A549 (cell line): ENCODE measurements around the gene CACUL1. TPM values are rescaled to one million over a fixed set of nuclear protein-coding genes. Genes with fewer than 3 reads are reported as not detected.
"Not testable (repeated sequence)": the region's sequence is repeated elsewhere in the genome, so short reads cannot be mapped to it uniquely, and the experiment has no call there.

ENCODE experiments used
- ATAC-seq, 2 experiments: fragments of 200-7000 bp in 1 of 2; fragments of >200 bp in 1 of 2; cut with Nextera tagmentation in 1 of 2; cut with Tn5 transposase in 1 of 2; 3 replicates each; pipeline versions ENCODE4 v1.8.0 to v1.9.1; 2018 to 2020; ENCODE audit warnings: mild to moderate bottlenecking in 1 of 2, moderate library complexity in 1 of 2
- CTCF ChIA-PET: fragments of 300-600 bp; sonication (Branson Sonifier 250); formaldehyde crosslinking; extraction: SDS; loops from one replicate; lab custom pipeline; 2021; ENCODE audit warnings: antibody characterized with exemption, inconsistent platforms; lab: Yijun Ruan, JAX
- POLR2A ChIA-PET: fragments of 350-600 bp; formaldehyde crosslinking; extraction: SDS; loops from one replicate; lab custom pipeline; 2021; ENCODE audit warnings: antibody characterized with exemption, inconsistent platforms; lab: Yijun Ruan, JAX
- DNase-seq, 2 experiments: peaks; one replicate each; pipeline versions ENCODE4 v3.0.0 to v3.0.0-alpha.2; 2011 to 2016; ENCODE audit warnings: low read depth in 1 of 2, low spot score in 1 of 2
- FAIRE-seq: peaks from 2 replicates; lab custom pipeline; 2011; peaks lifted over from hg19 to GRCh38; lab: Jason Lieb, UNC
- H3K27ac ChIP-seq, 2 experiments: fragments of >200 bp; sonication (Bioruptor Twin); formaldehyde crosslinking; 3 replicates each; pipeline ENCODE4 v1.5.1; 2016 to 2017
- H3K4me1 ChIP-seq: fragments of >200 bp; sonication (Bioruptor Twin); formaldehyde crosslinking; 3 replicates; pipeline ENCODE4 v1.6.1; 2016
- H3K4me2 ChIP-seq: fragments of >200 bp; sonication (Bioruptor Twin); formaldehyde crosslinking; 3 replicates; pipeline ENCODE4 v1.6.1; 2016
- H3K4me3 ChIP-seq: fragments of >200 bp; sonication (Bioruptor Twin); formaldehyde crosslinking; 3 replicates; pipeline ENCODE4 v1.5.1; 2016
- H3K9me3 ChIP-seq: fragments of >200 bp; sonication (Bioruptor Twin); formaldehyde crosslinking; 3 replicates; pipeline ENCODE4 v1.6.1; 2016
- CBX2 ChIP-seq: fragments of 200-600 bp; sonication (generic); IDR thresholded peaks from 2 replicates; pipeline ENCODE4 v1.6.1; 2016; ENCODE audit warnings: low read depth, mild to moderate bottlenecking, borderline replicate concordance
- CBX8 ChIP-seq: fragments of 200-600 bp; sonication (generic); IDR thresholded peaks from 2 replicates; pipeline ENCODE4 v1.6.1; 2016
- CEBPB ChIP-seq, 2 experiments: fragments of >200 bp in 1 of 2; sonication (Bioruptor Twin) in 1 of 2; formaldehyde crosslinking in 1 of 2; IDR thresholded peaks; 2 replicates each; pipeline ENCODE4 v1.6.1; 2012 to 2016
- CHD2 ChIP-seq: fragments of 150-350 bp; IDR thresholded peaks from 2 replicates; pipeline ENCODE4 v1.6.1; 2014; ENCODE audit warnings: low read length; ENCODE audit not compliant: partially characterized antibody
- EHF ChIP-seq: fragments of 250-450 bp; sonication (Bioruptor Pico); IDR thresholded peaks from 2 replicates; pipeline ENCODE4 v1.5.0; 2020; ENCODE audit warnings: mild to moderate bottlenecking
- EP300 ChIP-seq, 2 experiments: fragments of >200 bp; sonication (Bioruptor Twin); formaldehyde crosslinking; IDR thresholded peaks; 2 replicates in 1 of 2; 3 replicates in 1 of 2; pipeline ENCODE4 v1.6.1; 2016 to 2017
- ESRRA ChIP-seq: fragments of 150-350 bp; IDR thresholded peaks from 2 replicates; pipeline ENCODE4 v1.6.1; 2014; ENCODE audit warnings: mild to moderate bottlenecking, low read length, borderline replicate concordance
- MAFK ChIP-seq: fragments of 450-650 bp; IDR thresholded peaks from 2 replicates; pipeline ENCODE4 v1.6.1; 2014; ENCODE audit not compliant: partially characterized antibody
- MAZ ChIP-seq: fragments of 150-350 bp; IDR thresholded peaks from 2 replicates; pipeline ENCODE4 v1.6.1; 2014; ENCODE audit warnings: antibody characterized with exemption, low read depth, low read length, borderline replicate concordance
- MYC ChIP-seq: IDR thresholded peaks from 2 replicates; pipeline ENCODE4 v1.6.1; 2012; ENCODE audit warnings: mild to moderate bottlenecking, inconsistent platforms, low read length, improper control_type of control experiment, borderline replicate concordance
- NPAS2 ChIP-seq: fragments of 250-450 bp; sonication (Bioruptor Pico); IDR thresholded peaks from 2 replicates; pipeline ENCODE4 v1.8.0; 2022; ENCODE audit warnings: mild to moderate bottlenecking, moderate library complexity, borderline replicate concordance
- NR3C1 ChIP-seq: fragments of >200 bp; sonication (Bioruptor Twin); formaldehyde crosslinking; IDR thresholded peaks from 3 replicates; pipeline ENCODE4 v1.6.1; 2017
- RAD21 ChIP-seq, 2 experiments: fragments of >200 bp in 1 of 2; sonication (Bioruptor Twin) in 1 of 2; formaldehyde crosslinking in 1 of 2; IDR thresholded peaks in 1 of 2; conservative IDR thresholded peaks in 1 of 2; 2 replicates in 1 of 2; 3 replicates in 1 of 2; pipeline ENCODE4 v1.6.1; 2012 to 2018; ENCODE audit warnings: inconsistent platforms in 1 of 2
- RCOR1 ChIP-seq: fragments of 150-350 bp; IDR thresholded peaks from 2 replicates; pipeline ENCODE4 v1.6.1; 2014; ENCODE audit warnings: antibody characterized with exemption, low read length, low read depth
- RFX5 ChIP-seq: fragments of 450-650 bp; IDR thresholded peaks from 2 replicates; pipeline ENCODE4 v1.7.1; 2014; ENCODE audit warnings: antibody characterized with exemption, mild to moderate bottlenecking, moderate library complexity
- SMC3 ChIP-seq: fragments of >200 bp; sonication (Bioruptor Twin); formaldehyde crosslinking; IDR thresholded peaks from 3 replicates; pipeline ENCODE4 v1.6.1; 2018; ENCODE audit warnings: inconsistent platforms
- SREBF2 ChIP-seq: fragments of 450-650 bp; IDR thresholded peaks from 2 replicates; pipeline ENCODE4 v1.6.1; 2014; ENCODE audit warnings: mild to moderate bottlenecking, moderate library complexity
- ZNF302 ChIP-seq: fragments of 250-450 bp; sonication (Bioruptor Pico); IDR thresholded peaks from 2 replicates; pipeline ENCODE4 v1.9.0; 2021; ENCODE audit warnings: inconsistent platforms, mild to moderate bottlenecking, moderate library complexity
- WGBS: methylation state at CpG from one replicate; pipeline ENCODE4 v1.1.6; 2017; ENCODE audit errors: missing lambda C conversion rate; 5-methylcytosine and 5-hydroxymethylcytosine counted together
- polyA plus RNA-seq, 4 experiments: library from polyadenylated mRNA; depleted of rRNA in 3 of 4; stranded (reverse); fragments of >200 nt; fragmentation: RNase III in 1 of 4; extraction: RNeasy Plus Mini Kit Qiagen cat#74134 plus additional on column Dnase treatment in 1 of 4; gene quantifications; 2 replicates in 3 of 4; 3 replicates in 1 of 4; pipeline ENCODE4 v1.2.3, GENCODE V29; 2011 to 2017
- TF ChIP-seq, protein P1 (sequence below): fragments of 150-350 bp; IDR thresholded peaks from 2 replicates; pipeline ENCODE4 v1.6.1; 2014; ENCODE audit warnings: low read depth, mild to moderate bottlenecking, low read length

CACUL1 gene
- polyA plus RNA-seq, 2 of the 4 experiments (the other 2 are of a cell fraction), result 8.7 to 15.6 TPM

DNA sequence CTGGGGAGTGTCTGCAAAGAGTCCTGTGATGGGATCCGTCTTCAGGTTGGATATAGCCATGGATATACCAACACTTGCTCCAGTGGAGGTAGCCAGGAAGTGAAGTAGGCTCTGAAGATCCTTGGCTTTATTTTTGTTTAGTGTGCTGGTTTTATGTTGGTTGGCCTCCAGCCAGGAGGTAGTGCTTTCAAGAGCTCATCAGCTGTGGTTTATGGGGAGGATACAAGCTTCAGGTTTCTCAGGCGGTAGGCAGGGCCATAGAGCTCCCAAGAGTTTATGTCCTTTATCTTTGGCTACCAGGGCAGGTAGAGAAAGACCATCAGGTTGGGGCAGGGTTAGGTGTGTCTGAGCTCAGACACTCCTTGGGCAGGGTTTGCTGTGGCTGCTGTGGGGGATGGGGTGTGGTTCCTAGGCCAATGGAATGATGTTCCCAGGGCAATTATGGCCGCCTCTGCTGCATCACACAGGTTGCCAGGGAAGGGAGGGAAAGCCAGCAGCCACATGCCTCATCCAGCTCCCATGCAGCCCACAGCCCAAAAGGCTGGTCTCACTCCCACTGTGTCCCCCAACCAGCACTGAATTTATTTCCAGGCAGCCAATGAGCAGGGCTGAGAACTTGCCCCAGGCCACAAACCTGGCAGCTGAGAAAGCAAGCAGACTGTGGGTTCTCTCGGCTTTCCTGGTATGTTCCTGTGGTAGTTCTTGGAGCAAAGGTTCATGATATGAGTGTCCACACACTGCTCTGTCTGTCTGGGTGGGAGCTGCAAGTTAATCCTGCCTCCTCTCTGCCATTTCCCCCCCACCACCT lies 92.3 kb downstream of the CACUL1 start:
- no peak for FAIRE-seq
- WGBS, result 27% methylated on average over 4 of the region's 4 CpGs
- H3K9me3 ChIP-seq, result no peaks in the 10 kb centered on the region; the same call in 2 of the 3 replicates
- ChIA-PET CTCF (interaction anchor here (0.5 kb wide), 1 partner anchor 94 kb away, joined by 3 read pairs; no protein-coding TSS in a partner anchor), POLR2A (no interaction called here)
- H3K4me1 ChIP-seq, result no peaks in the 10 kb centered on the region
- TF ChIP-seq CHD2 (no peak), CBX2 (no peak), ZNF302 (CRISPR knock-in tag) (no peak), RCOR1 (no peak), SMC3 (no peak), MAFK (no peak), NPAS2 (no peak), ESRRA (no peak), CBX8 (no peak)
- DNase-seq, result no peak
- no peak for ATAC-seq
- no peak overlapping the region for H3K27ac ChIP-seq
- no peak overlapping the region for H3K4me2 ChIP-seq
- no peak overlapping the region for H3K4me3 ChIP-seq

DNA sequence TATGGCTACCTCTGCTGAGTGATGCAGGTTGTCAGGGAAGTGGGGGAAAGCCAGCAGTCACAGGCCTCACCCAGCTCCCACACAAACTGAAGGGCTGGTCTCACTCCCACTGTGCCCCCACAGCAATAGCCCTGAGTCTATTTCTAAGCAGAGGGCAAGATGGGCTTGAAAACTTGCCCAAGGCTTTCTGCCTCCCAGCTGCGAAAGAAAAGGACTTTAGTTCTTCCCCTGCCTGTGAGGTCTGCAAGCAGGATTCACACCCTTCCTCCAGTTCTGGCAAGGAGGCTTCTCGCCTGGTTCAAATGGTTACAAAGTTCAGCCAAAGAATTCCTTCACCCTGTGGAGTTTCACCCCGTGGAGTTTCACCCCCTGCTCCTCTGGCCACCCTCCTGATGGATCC lies 96.0 kb downstream of the CACUL1 start:
- WGBS, result 20% methylated on average over 3 of the region's 3 CpGs
- no peak for FAIRE-seq
- no peaks in the 10 kb centered on the region; the same call in 2 of the 3 replicates for H3K9me3 ChIP-seq
- POLR2A ChIA-PET, result no interaction called here
- no peak for ATAC-seq
- DNase-seq, result no peak
- TF ChIP-seq RFX5 (no peak), CEBPB (IDR thresholded peaks at IDR 0.05) (no peak), SREBF2 (no peak), MAZ (no peak), SMC3 (no peak), RAD21 (conservative IDR thresholded peaks at IDR 0.05 in 1 of 2, IDR thresholded peaks at IDR 0.05 in 1 of 2) (no peak), EHF (no peak), EP300 (IDR thresholded peaks at IDR 0.05) (no peak), MYC (no peak), NR3C1 (no peak)
- TF ChIP-seq, protein P1, sequence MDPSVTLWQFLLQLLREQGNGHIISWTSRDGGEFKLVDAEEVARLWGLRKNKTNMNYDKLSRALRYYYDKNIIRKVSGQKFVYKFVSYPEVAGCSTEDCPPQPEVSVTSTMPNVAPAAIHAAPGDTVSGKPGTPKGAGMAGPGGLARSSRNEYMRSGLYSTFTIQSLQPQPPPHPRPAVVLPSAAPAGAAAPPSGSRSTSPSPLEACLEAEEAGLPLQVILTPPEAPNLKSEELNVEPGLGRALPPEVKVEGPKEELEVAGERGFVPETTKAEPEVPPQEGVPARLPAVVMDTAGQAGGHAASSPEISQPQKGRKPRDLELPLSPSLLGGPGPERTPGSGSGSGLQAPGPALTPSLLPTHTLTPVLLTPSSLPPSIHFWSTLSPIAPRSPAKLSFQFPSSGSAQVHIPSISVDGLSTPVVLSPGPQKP, result no peak
- CTCF ChIA-PET, result interaction anchor here (0.6 to 1.3 kb wide), 3 partner anchors 12 to 90 kb away, joined by 3 read pairs; no protein-coding TSS in a partner anchor
- H3K4me1 ChIP-seq, result no peaks in the 10 kb centered on the region
- H3K4me2 ChIP-seq, result no peak overlapping the region
- H3K27ac ChIP-seq, result no peak overlapping the region
- no peak overlapping the region for H3K4me3 ChIP-seq

DNA sequence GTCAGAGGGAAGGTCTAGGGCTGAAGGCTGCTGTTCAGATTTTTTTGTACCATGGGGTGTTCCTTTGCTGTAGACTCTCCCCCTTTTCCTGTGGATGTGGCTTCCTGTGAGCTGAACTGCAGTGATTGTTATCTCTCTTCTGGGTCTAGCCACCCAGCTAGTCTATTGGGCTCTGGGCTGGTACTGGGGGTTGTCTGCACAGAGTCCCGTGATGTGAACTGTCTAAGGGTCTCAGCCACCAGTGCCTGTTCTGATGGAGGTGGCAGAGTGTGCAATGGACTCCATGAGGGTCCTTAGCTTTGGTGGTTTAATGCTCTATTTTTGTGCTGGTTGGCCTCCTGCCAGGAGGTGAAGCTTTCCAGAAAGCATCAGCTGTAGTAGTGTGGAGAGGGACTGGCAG lies 96.6 kb downstream of the CACUL1 start:
- FAIRE-seq, H3K9me3 ChIP-seq, H3K27ac ChIP-seq, H3K4me3 ChIP-seq, POLR2A ChIA-PET, H3K4me1 ChIP-seq, DNase-seq, H3K4me2 ChIP-seq, ATAC-seq: not testable (repeated sequence)
- CTCF ChIA-PET, result interaction anchor here (0.8 to 1.3 kb wide), 2 partner anchors 13 to 15 kb away, joined by 3 read pairs; no protein-coding TSS in a partner anchor
- WGBS, result 0% methylated on average over 1 of the region's 1 CpG

DNA sequence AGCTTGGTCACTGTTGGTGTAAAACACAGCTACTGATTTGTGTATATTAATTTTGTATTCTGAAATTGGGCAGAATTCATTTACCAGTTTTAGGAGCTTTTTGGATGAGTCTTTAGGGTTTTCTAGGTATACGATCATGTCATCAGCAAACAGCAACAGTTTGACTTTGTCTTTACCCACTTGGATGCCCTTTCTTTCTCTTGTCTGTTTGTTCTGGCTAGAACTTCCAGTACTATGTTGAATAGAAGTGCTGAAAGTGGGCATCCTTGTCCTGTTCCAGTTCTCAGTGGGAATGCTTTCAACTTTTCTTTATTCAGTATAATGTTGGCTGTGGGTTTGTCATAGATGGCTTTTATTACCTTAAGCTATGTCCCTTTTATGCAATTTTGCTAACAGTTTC lies 109.5 kb downstream of the CACUL1 start:
- H3K4me1 ChIP-seq, POLR2A ChIA-PET, H3K9me3 ChIP-seq, H3K4me3 ChIP-seq, H3K4me2 ChIP-seq, FAIRE-seq, CTCF ChIA-PET, DNase-seq, H3K27ac ChIP-seq, ATAC-seq: not testable (repeated sequence)
- 9% methylated on average over 1 of the region's 1 CpG for WGBS
